HG03175 (cell line): Measurements from ENCODE around the gene ABHD18.
"Not testable (repeated sequence)": the region's sequence is repeated elsewhere in the genome, so short reads cannot be mapped to it uniquely, and the experiment has no call there.

Experiments
- ATAC-seq: cut with Tn5 transposase; IDR thresholded peaks from one replicate; pipeline ENCODE4 v1.9.1; 2021; ENCODE audit warnings: mild to moderate bottlenecking, moderate library complexity; ENCODE audit not compliant: unreplicated experiment

Gene ABHD18

DNA sequence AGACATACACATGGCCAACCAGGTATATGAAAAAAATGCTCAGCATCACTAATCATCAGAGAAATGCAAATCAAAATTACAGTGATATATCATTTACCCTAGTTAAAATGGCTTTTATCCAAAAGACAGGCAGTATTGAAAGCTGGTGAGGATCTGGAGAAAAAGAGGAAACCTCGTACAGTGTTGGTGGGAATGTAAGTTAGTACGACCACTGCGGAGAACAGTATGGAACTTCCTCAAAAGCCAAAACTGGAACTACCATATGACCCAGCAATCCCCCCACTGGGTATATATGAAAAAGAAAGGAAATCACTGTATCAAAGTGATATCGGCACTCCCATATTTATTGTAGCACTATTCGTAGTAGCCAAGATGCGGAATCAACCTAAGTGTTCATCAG, 23.4 kb downstream of the ABHD18 start:
- ATAC-seq = no peak

DNA sequence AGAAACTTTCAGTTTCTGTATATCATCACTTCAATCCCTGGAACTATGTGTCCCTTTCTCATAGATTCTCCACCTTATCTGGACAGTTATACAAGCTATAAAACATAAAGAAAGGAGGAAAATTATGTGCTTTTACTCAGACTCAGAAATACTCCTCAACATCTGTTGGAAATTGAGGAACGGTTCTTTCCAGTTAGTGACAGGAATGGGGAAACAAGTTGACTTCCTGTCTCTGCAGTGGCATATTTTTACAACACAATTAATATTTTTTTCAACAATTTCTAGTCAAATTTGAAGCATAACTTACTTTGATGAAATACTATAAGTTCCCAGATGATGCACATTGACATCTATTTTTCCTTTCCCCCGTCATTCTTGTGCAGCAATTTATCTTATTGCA, 27.9 kb downstream of the ABHD18 start:
- no peak for ATAC-seq

DNA sequence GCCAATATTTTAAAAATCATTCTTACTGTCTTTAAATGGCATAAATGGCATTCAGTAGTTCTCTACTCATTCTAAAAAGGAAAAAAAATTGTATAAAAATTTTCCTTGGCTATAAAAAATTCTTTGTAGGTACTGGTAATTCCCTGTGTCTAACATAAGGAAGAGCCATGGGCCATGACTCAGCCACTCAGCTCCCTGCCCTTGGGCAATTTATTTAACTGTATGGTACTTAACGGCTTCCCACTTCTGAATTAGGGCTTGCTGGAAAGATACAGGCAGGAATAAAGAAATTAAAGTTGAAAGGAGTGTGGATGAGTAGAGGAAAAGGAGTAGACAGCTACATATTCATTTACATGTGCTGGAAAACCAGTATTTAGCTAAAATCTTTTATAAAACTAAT, 30.6 kb downstream of the ABHD18 start:
- ATAC-seq = no peak

DNA sequence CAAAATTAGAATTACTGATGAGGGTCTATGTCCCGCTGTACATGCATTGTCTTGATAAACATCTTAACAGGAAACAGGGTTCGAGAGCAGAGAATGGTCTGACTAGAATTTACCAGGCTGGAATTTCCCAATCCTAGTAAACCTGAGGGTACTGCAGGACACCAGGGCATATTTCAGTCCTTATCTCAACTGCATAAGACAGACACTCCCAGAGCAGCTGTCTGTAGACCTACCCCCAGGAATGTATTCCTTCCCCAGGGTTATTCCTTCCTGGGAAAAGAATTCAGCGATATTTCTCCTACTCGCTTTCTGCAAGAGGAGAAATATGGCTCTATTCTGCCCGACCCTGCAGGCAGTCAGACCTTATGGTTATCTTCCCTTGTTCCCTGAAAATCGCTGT, 31.3 kb downstream of the ABHD18 start:
- not testable (repeated sequence) for ATAC-seq

DNA sequence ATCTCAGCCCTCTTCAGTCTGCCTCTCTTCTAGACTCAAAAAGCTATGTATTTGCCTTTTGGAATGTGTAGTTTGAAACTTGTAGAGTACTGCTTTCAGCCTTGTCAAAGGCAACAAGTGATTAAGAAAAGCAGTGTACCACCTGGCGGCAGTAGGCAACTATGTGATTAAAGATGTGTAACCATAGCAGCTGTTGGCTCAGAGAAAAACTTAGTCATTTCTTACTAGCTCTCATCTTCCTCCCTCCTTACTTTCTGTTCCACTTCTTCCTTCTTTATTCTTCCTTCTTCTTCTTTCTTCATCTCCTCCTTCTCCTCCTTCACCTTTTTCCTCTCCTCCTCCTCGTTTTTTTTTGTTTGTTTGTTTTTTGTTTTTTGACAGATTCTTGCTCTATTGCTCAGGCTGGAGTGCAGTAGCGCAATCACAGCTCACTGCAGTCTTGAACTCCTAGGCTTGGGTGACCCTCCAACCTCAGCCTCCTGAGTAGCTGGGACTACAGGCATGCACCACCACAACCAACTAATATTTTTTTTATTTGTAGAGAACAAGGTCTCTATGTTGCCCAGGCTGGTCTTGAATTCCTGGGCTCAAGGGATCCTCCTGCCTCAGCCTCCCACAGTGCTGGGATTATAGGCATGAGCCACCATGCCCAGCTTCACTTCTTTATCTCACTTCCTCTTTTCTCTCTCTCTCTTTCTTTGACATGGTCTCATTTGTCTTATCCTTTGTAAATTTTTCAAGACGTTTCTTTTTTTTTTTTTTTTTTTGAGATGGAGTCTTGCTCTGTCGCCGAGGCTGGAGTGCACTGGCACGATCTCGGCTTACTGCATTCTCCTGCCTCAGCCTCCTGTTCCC, 32.6 kb downstream of the ABHD18 start:
- peak; percentile 99 for ATAC-seq

DNA sequence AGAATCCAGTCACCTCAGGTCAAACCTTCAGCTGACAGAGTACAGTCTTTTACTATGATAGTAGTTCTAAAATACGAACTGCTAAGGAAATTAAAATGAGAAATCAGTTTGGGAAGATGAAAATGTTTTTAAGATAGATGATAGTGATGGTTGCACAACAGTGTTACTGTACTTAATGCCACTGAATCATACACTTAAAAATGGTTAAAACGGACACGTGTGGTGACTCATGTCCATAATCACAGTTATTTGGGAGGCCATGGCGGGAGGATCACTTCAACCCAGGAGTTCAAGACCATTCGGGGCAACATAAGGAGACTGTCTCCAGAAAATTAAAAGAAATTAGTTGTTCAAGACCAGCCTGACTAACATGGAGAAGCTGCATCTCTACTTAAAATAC, 41.4 kb downstream of the ABHD18 start:
- ATAC-seq = no peak

DNA sequence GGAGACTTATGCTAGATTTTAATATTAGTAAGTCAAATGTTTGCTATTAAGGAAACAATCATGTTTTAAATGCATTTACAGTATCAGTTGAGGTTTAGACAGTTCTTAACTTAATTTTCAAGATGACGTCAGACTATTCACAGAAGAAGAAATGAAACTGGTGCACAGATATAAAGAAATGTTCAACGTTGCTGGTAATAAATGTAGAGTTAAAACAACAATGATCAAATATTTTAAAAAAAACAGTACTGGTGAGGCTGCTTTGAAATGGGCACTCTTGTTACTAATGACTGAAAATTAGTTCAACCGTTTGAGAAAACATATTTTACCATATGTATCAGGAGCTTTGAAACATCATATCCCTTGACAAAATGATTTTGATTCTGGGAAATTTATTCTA, 44.2 kb downstream of the ABHD18 start:
- ATAC-seq = no peak

DNA sequence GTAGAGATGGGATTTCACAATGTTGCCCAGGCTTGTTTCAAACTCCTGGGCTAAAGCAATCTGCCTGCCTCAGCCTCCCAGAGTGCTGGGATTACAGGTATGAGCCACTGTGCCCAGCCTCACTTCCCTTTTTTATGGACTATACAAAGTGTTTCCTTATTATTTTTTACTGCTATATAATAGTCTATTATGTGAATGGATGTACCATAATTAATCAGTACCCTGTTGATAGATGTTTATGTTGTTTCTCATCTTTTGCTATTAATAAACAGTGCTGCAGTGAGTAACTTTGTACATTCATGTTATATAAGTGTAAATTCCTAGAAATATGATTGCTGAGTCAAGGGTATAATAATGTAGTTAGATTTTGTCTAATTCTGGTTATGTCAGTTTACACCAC, 60.1 kb downstream of the ABHD18 start:
- ATAC-seq = no peak

DNA sequence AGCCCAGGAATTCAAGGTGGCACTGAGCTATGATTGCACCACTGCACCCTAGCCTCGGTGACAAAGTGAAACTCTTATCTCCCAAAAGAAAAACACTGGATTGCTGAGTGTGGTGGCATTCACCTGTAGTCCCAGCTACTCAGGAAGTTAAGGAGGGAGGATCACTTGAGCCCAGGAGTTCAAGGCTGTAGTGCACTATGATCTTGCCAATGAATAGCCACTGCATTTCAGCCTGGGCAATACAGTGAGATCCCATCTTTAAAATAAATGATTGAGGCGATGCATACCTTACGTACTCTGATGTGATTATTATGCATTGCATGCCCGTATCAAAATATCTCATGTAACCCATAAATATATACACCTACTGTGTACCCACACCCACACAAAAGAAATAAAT, 64.7 kb downstream of the ABHD18 start:
- no peak for ATAC-seq

DNA sequence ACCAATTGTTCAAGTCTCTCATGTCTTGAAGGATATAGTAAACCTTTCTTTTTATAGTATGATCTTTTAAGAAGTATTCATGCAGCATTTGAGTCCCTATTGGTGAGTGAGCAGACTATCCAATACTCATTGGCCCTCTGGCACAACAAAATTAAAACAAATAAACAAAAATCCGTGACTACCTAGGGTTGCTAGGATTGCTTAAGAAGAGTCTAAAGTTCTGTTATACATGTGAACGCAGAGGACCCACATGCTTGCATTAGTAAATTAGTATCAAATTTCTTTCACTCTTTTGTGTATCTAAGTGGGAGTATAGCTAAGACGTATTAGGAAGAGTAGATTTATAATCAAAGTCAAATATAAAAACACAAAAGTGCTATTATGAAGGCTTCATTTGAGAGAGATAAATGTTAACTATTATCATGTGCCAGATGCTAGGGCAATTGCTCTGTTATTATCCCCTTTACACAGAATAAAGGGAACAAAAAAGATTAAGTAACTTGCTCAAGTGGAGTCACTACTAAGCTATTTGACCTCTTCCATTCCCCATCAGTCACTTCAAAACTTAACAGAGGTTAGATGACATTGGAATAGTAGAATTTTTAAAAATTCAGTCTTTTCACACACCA, 66.7 kb downstream of the ABHD18 start:
- ATAC-seq = no peak

DNA sequence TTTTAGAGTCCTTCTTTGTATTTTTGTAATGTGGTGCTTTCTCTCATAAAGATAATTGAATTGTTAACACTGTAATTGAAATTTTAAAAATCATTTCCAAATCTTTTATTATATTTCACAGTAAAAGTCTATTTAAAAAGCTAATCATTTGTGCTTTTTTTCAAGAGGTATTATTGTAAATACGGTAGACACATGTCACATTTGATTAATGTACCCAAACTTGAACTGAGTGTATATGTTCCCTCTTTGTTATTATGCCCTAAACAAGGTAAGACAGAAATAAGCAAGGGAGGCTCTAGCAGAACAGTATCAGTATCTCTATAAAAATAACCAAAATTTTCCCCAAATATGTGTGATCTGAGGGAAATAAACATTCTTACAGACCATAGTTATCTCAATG, 74.4 kb downstream of the ABHD18 start:
- no peak for ATAC-seq

DNA sequence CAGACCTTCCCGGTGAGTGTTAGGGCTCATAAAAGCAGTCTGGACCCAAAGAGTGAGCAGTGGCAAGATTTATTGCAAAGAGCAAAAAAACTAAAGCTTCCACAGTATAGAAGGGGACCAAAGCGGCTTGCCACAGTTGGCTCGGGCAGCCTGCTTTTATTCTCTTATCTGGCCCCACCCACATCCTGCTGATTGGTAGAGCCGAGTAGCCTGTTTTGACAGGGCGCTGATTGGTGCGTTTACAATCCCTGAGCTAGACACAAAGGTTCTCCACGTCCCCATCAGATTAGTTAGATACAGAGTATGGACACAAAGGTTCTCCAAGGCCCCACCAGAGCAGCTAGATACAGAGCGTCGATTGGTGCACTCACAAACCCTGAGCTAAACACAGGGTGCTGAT, 81.8 kb downstream of the ABHD18 start:
- ATAC-seq = not testable (repeated sequence)

DNA sequence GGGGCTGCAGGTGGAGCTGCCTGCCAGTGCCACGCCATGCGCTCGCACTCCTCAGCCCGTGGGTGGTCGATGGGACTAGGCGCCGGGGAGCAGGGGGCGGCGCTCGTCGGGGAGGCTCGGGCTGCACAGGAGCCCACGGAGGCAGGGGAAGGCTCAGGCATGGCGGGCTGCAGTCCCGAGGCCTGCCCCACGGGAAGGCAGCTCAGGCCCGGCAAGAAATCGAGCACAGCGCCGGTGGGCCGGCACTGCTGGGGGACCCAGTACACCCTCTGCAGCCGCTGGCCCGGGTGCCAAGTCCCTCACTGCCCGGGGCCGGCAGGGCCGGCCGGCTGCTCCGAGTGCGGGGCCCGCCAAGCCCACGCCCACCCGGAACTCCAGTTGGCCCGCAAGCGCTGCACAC, 82.3 kb downstream of the ABHD18 start:
- not testable (repeated sequence) for ATAC-seq

DNA sequence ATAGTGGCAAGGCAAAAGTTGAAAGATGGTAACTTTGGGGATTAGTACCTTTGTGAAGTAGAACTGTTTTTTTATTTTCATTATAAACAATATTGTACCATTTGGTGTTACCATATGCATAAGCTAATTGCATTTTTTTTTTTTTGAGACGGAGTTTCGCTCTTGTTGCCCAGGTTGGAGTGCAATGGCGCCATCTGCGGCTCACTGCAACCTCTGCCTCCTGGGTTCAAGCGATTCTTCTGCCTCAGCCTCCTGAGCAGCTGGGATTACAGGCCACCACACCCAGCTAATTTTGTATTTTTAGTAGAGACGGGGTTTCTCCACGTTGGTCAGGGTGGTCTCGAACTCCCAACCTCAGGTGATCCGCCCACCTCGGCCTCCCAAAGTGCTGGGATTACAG, 86.0 kb downstream of the ABHD18 start:
- not testable (repeated sequence) for ATAC-seq

DNA sequence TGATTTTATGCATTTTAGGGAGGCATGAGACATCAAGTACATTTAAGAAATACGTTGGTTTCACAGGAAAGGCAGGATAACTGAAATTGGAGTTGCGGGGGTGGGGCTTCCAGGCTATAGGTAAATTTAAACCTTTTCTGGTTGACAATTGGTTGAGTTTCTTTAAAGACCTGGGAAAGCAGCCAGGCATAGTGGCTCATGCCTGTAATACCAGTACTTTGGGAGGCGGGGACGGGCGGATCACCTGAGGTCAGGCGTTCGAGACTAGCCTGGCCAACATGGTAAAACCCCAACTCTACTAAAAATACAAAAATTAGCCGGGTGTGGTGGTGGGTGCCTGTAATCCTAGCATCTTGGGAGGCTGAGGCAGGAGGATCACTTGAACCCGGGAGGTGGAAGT, 89.7 kb downstream of the ABHD18 start:
- ATAC-seq = not testable (repeated sequence)

DNA sequence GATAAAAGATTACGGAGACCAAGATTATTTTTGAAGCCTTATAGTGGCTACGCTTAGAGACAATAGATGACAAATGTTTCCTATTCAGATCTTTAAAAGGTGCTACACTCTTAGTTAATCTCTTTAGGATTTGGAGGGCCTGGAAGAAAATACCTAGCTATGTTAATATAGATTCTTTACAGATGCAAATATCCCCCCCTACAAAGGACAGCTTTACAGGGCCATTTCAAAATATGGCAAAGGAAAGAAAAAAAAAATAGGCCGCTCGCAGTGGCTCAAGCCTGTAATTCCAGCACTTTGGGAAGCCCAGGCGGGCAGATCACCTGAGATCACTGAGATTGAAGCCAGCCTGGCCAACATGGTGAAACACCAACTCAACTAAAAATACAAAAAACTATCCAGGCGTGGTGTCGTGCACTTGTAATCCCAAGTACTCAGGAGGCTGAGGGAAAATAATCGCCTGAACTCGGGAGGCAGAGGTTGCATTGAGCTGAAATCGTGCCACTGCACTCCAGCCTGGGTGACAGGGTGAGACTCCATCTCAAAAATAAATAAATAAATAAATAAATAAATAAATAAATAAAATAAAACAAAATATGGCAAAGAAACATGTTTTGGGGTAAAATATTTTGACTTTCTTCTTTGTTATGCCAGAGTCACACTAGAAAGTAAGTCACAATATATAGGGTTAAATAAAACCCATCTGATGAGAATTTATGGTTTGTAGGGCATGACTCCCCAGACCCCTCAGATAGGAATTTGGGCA, 90.4 kb downstream of the ABHD18 start:
- ATAC-seq = not testable (repeated sequence)

DNA sequence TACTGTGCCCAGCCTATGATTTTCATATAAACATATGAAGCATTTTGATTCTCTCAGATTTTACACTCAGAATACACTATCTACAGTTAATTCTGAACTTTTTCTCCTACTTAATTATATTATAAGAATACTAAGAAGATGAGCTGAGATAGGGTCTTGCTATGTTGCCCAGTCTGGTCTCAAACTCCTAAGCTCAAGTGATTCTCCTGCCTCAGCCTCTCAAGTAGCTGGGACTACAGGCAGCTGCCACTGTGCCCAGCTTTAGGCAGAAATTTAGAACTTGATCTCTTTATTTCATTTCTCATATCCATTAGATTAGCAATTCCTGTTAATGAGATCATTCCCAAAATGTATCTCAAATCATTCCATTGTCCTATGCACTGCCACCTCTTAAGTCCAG, 91.2 kb downstream of the ABHD18 start:
- ATAC-seq = no peak

DNA sequence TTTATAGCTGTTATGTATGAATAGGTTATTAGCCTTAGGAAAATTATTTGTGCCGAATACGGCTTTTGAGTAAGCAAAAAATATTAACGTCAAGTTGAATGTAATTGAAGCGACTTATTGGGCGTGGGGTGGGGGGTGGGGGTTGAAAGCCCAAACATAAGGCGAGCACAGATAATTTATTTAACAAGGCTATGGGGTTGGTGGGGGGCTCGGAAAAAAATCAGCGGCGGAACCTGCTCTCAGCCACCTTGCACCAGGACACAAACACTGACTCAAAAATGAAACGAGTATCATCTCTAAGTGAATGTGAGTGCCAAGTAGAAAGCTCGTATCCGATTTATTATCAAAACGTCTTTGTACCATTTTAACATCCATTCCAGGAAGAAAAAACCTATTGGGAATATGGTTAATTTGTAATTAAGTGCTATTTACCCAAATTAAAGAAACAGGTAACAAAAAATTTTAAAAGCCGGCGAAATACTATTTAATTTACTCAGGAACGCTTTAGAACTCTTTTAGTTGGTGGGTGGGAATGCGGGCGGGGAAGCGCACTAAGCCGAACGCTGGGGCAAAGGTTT, 95.0 kb downstream of the ABHD18 start:
- ATAC-seq = no peak

DNA sequence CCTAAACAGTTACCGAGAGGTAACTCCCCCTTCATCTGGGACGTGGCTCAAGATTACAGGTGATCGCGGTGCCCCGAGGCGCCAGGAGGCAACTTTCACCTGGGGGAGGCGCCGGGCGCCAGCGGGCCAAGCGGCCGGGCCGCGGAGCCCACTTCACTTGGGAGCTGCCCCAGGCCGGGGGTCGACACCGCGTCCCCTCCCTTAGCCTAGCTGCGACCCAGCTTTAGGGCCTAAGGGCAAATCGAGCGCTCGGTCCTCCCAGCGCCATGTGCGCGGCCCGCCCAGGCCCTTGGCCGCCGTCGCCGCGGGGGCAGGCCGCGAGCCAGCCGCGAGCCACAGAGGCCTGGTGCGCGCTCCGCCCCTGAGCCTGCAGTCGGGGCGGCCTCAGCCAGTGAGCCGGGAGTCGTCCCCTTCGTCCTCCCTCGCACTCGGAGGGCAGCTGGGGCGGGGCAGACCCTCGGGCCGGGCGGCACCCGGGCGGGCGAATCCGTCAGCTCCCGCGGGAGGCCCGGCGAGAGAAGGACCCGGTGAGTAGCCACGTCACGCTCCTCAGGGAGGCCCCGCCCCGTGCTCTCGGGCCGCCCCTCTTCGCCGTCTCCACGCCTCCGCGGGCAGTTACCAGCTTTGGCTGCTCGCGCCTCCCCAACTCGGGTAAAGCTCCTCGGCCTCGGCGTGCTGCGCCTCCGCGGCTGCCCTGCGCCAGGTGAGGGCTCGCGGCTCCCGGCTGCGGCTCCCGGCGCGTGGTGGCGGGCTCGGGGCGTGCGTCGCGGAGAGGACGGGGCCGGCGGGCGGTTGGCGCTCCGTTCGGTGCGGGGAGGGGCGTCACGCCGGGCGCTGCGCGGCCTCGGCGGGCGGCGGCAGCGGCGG, 95.7 kb downstream of the ABHD18 start, which contains the start of gene LARP1B:
Gene LARP1B, plus strand, starts transcription at position 614 of the 867 bp plus-strand sequence. CDS start 13,640 bp downstream, outside the sequence.
- ATAC-seq = peak; percentile 90
